NCI-H1105 (cell line): ENCODE results near the gene ANXA2.
"Not testable (repeated sequence)": the region's sequence is repeated elsewhere in the genome, so short reads cannot be mapped to it uniquely, and the experiment has no call there.

ENCODE experiments used
- DNase-seq: peaks from one replicate; lab custom pipeline; 2025; lab: John Stamatoyannopoulos, UW

The ANXA2 gene

GRCh38 chr15:60343221-60343970 lies 54.4 kb downstream of the ANXA2 start:
- DNase-seq, result no peak

- DNase-seq, result no peak
Measured at GRCh38 chr15:60340207-60340921, 57.4 kb downstream of the ANXA2 start.

- DNase-seq, result no peak
Measured at GRCh38 chr15:60339236-60339635, 58.5 kb downstream of the ANXA2 start.

GRCh38 chr15:60338810-60339209 lies 59.0 kb downstream of the ANXA2 start:
- no peak for DNase-seq

- DNase-seq, result no peak
Measured at GRCh38 chr15:60337076-60337475, 60.7 kb downstream of the ANXA2 start.

- DNase-seq, result not testable (repeated sequence)
Measured at GRCh38 chr15:60335296-60335695, 62.5 kb downstream of the ANXA2 start.

- DNase-seq, result peak; percentile 39
Measured at GRCh38 chr15:60328852-60329443, 68.8 kb downstream of the ANXA2 start.

GRCh38 chr15:60326824-60327654 lies 70.7 kb downstream of the ANXA2 start:
- peak; percentile 67 for DNase-seq

- DNase-seq, result no peak
Measured at GRCh38 chr15:60326343-60326742, 71.4 kb downstream of the ANXA2 start.

- DNase-seq, result no peak
Measured at GRCh38 chr15:60325905-60326304, 71.9 kb downstream of the ANXA2 start.

- peak; percentile 76 for DNase-seq
Measured at GRCh38 chr15:60324706-60325438, 72.9 kb downstream of the ANXA2 start.

- DNase-seq, result no peak
Measured at GRCh38 chr15:60323322-60323721, 74.5 kb downstream of the ANXA2 start.

- DNase-seq, result no peak
Measured at GRCh38 chr15:60320365-60320764, 77.4 kb downstream of the ANXA2 start.

- no peak for DNase-seq
Measured at GRCh38 chr15:60318216-60318867, 79.4 kb downstream of the ANXA2 start.

- DNase-seq, result no peak
Measured at GRCh38 chr15:60316961-60317360, 80.8 kb downstream of the ANXA2 start.

- no peak for DNase-seq
Measured at GRCh38 chr15:60315878-60316277, 81.9 kb downstream of the ANXA2 start.

- no peak for DNase-seq
Measured at GRCh38 chr15:60313906-60314305, 83.9 kb downstream of the ANXA2 start.

- no peak for DNase-seq
Measured at GRCh38 chr15:60307034-60307433, 90.8 kb downstream of the ANXA2 start.

- DNase-seq, result no peak
Measured at GRCh38 chr15:60301024-60301423, 96.8 kb downstream of the ANXA2 start.

- peak; percentile 100 for DNase-seq
Measured at GRCh38 chr15:60299452-60300047, 98.2 kb downstream of the ANXA2 start.
